Keratinocyte (primary cell): ENCODE results near the gene ZDHHC12.

ENCODE experiments used
- CTCF ChIP-seq, 3 experiments: IDR thresholded peaks in 1 of 3; conservative IDR thresholded peaks in 1 of 3; optimal IDR thresholded peaks in 1 of 3; 2 replicates in 2 of 3; 3 replicates in 1 of 3; pipeline versions ENCODE3 to v1.5.1; 2011; ENCODE audit warnings: low read length in 3 of 3, mild to moderate bottlenecking in 3 of 3, moderate library complexity in 2 of 3, control low read depth in 1 of 3, inconsistent platforms in 1 of 3; ENCODE audit not compliant: insufficient read depth in 2 of 3; ENCODE audit errors: extremely low read depth in 1 of 3
- EZH2 ChIP-seq: IDR thresholded peaks from one replicate; pipeline ENCODE4 v1.6.1; 2012; ENCODE audit warnings: inconsistent platforms, mild to moderate bottlenecking, low read length, moderate library complexity

GRCh38 chr9:128753627-128754026 is 29.7 kb upstream of the ZDHHC12 start:
- TF ChIP-seq CTCF (optimal IDR thresholded peaks at IDR 0.05 in 1 of 3, IDR thresholded peaks at IDR 0.05 in 1 of 3, conservative IDR thresholded peaks at IDR 0.05 in 1 of 3; ENCODE audit: extremely low read depth in 1 of 3, insufficient read depth in 2 of 3, low read length in 3 of 3) (no peak), EZH2 (no peak)
